Urinary bladder (tissue), 4 donors: ENCODE data around the gene KIF18B. TPM values are rescaled to one million over a fixed set of nuclear protein-coding genes. Genes with fewer than 3 reads are reported as not detected.
A peak's percentile ranks its signal among the peaks of the same experiment; 100 is the strongest.

Experiments used
- DNase-seq: peaks from one replicate; pipeline ENCODE4 v3.0.0-alpha.2; 2015; ENCODE audit errors: extremely low spot score
- H3K27ac ChIP-seq: one replicate; pipeline ENCODE4 v1.5.1; 2013; ENCODE audit warnings: low read depth, mild to moderate bottlenecking, moderate library complexity
- H3K36me3 ChIP-seq: one replicate; pipeline ENCODE4 v1.6.1; 2013; ENCODE audit warnings: mild to moderate bottlenecking, moderate library complexity; ENCODE audit not compliant: insufficient read depth
- H3K4me1 ChIP-seq: one replicate; pipeline ENCODE4 v1.6.1; 2013; ENCODE audit warnings: mild to moderate bottlenecking, moderate library complexity; ENCODE audit not compliant: insufficient read depth
- H3K4me3 ChIP-seq: one replicate; pipeline ENCODE4 v1.5.1; 2013; ENCODE audit warnings: low read depth, low read length
- WGBS: extraction: QIAGEN DNeasy Blood & Tissue Kit; methylation state at CpG from one replicate; pipeline ENCODE4 v1.1.7; 2013; 5-methylcytosine and 5-hydroxymethylcytosine counted together
- polyA plus RNA-seq: library from polyadenylated mRNA; stranded (reverse); fragments of 200-250 nt; gene quantifications from one replicate; pipeline ENCODE4 v1.2.3, GENCODE V29; 2013
- total RNA-seq: library from RNA; depleted of rRNA; stranded (reverse); fragments of >200 nt; gene quantifications from one replicate; pipeline ENCODE4 v1.2.3, GENCODE V29; 2014
- donor health status: healthy with polysubstance abuse.
- donor health status: healthy.

The KIF18B gene
- total and polyA plus RNA-seq, 2 donors, result 0.20 to 2.5 TPM

DNA sequence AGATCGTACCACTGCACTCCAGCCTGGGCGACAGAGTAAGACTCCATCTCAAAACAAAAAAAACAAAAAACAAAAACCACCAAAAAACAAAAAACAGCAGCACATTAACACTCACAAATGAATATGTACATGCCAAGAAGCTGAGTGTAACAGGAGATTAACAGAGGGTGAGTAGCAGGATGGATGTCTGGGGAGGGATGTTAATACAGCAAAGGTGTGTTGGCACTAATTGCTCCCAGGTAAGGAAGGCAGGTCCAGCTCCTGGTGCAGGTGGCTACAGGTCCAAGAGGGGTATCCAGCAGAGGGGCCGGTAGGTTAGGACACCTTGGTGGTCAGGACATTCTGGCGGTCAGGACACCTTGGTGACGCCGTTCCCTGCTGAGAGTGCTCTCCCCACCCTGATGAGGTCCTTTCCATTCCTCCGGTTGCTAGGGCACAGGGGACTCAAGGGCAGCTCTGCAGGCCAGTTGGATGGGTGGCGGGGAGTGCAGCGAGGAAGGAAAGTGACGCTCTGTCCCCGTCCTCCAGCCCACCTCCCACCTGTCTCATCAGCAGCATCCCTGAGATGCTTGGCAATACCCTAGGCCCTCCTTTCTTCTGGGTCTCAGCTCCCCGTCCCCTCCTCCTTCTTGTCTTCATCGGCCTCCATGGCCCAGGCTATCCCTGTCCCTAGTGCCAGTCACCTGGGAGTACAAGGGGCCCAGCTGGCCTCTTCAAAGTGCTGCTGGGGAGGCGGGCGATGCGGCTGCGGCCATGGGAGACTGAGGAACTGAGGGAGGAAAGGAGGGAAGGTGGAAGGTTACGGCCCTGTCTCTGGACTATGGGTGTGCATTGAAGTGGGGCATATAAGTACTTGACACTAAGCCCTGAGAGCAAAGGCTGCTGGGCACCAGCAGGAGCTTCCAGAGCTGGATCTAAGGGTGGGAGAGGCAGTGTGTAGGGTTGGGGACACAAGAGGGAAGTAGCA is 21.6 kb downstream of the KIF18B start:
- no peaks in the 10 kb centered on the region for H3K36me3 ChIP-seq
- H3K27ac ChIP-seq, result no peak overlapping the region
- no peak for DNase-seq
- 97% methylated on average over 18 of the region's 18 CpGs for WGBS
- H3K4me3 ChIP-seq, result no peak overlapping the region
- H3K4me1 ChIP-seq, result no peaks in the 10 kb centered on the region

DNA sequence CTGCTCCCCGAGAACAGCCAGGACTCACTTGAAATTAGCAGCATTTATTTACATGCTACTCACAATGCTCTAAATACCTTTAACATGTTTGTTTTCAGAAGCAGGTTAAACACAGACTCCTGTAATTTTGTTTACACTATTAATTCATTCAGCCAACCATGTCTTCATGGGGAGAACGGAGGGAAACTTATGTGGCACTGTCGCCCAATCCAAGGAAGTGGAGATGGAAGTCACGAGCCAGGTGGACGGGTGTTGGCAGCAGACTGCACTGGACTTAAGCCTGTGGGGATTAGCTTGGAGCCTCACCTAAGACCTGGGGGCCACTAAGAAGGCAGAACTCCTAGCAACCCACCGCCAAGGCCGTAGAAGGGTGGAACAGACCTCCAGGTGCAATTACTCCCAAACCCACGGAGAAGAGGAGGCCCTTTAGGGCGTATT is 23.4 kb downstream of the KIF18B start:
- no peak for DNase-seq
- no peaks in the 10 kb centered on the region for H3K4me1 ChIP-seq
- no peaks in the 10 kb centered on the region for H3K36me3 ChIP-seq
- H3K27ac ChIP-seq, result no peak overlapping the region
- H3K4me3 ChIP-seq, result no peak overlapping the region
- 76% methylated on average over 9 of the region's 9 CpGs for WGBS

DNA sequence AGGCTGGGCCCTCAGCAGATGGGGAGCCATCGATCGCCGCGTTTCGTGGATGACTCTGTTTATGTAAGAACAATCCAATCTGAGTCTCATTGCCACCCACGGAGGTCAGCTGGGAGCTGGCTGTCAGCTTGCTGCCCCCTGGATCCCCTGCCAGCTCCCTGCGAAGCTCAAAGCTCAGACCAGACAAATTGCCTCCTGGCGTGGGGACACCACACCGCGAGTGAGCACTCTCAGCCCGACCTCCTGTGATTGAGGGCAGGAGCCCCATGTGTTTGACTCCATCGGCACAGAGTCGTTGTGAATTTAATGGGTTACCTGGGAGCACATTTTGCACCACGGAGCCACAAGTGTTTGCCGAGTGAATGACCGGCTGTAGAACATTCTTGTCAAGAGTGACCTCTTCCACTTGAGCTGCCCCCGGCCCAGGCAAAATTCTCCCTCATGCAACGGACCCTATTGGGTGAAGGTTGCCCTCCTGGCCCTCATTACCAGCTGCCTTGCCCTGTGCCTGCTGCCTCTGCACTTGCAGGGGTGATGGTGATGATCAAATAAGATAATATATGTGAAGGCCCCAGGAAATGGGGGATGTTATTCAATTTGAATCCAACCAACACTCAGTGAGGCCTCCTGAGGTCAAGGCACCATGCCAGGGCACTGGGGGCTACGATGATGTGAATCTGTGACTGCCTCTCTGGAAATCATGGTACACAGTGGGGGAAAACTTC is 24.7 kb downstream of the KIF18B start:
- WGBS, result 81% methylated on average over 19 of the region's 19 CpGs
- DNase-seq, result no peak
- H3K4me3 ChIP-seq, result no peak overlapping the region
- no peaks in the 10 kb centered on the region for H3K36me3 ChIP-seq
- no peaks in the 10 kb centered on the region for H3K4me1 ChIP-seq
- no peak overlapping the region for H3K27ac ChIP-seq

DNA sequence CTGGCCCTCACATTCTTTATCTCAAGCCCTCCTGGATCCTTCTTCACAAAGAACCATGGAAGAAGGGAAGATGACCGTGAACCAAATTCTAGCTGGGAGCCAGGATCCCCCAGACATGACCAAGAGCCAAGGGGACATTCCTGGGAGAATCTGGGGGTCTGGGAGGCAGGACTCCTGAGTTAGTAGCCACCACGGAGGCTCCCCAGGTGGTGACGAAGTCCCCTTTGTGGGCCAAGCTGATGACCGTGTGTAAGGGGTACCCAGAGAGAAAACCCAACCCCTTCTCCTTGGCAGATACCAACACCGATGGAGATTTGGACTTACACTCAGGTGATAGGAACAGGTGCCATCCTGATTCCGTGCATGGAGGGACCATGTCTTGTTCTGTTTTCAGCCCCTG is 25.4 kb downstream of the KIF18B start:
- Histone ChIP-seq H3K36me3 (no peaks in the 10 kb centered on the region), H3K4me3 (no peak overlapping the region), H3K4me1 (no peaks in the 10 kb centered on the region), H3K27ac (no peak overlapping the region)
- 91% methylated on average over 6 of the region's 6 CpGs for WGBS
- no peak for DNase-seq

DNA sequence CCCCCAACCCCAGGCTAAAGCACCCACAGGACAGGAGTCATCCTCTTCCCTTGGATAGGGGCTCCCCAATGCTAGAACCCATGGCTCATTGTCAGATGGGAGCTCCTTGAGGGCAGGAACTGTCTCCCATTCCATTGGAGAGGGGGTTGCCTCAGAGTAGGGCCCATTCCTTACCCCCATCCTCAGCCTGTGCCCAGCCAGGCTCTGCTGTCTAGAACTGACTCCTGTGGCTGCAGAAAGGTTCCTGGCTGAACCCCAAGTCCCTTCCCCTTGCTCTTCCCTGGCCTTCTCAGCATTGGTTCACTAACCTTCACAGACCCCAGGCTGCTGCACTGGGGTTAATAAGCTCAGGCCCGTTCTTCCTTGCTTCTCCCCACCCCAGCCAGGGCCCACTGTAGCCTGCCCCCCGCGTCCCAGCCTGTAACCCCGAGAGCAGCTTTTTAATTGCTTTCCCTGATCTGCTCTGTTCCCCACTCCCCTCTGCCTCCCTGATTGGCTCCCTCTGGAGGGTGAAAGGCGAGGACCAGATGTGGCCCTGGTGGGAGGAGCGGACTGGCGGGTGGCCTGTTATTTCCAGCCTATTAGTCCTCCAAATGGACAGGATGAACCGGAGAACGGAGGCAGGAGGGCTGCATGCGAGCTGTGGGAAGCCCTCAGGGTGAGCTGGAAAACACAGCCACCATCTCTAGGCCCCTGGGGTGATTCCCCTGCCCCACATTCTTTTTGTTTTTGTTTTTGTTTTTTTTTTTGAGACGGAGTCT is 26.3 kb downstream of the KIF18B start:
- Histone ChIP-seq H3K27ac (no peak overlapping the region), H3K4me3 (no peak overlapping the region), H3K36me3 (no peaks in the 10 kb centered on the region), H3K4me1 (no peaks in the 10 kb centered on the region)
- 69% methylated on average over 11 of the region's 11 CpGs for WGBS
- no peak for DNase-seq

DNA sequence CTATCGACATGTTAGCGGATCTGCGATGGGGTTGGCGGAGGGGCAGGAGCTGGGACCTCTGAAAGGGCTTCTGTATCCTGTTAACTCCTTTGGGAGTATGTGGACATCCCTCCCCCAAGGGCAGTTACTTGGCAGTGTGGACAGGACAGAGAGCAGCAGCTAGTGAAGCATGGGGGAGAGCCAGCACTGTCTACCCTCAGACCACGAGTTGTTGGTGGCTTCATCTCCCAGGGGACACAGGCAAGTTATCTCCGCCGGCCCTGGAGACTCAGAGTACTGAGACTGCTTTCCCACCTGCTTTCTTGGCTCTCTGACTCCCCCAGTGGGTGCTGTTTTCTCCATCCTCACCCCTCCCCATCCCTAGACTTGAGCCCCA is 27.0 kb downstream of the KIF18B start:
- Histone ChIP-seq H3K4me3 (no peak overlapping the region), H3K36me3 (no peaks in the 10 kb centered on the region), H3K4me1 (no peaks in the 10 kb centered on the region), H3K27ac (no peak overlapping the region)
- DNase-seq, result no peak
- 79% methylated on average over 7 of the region's 7 CpGs for WGBS

DNA sequence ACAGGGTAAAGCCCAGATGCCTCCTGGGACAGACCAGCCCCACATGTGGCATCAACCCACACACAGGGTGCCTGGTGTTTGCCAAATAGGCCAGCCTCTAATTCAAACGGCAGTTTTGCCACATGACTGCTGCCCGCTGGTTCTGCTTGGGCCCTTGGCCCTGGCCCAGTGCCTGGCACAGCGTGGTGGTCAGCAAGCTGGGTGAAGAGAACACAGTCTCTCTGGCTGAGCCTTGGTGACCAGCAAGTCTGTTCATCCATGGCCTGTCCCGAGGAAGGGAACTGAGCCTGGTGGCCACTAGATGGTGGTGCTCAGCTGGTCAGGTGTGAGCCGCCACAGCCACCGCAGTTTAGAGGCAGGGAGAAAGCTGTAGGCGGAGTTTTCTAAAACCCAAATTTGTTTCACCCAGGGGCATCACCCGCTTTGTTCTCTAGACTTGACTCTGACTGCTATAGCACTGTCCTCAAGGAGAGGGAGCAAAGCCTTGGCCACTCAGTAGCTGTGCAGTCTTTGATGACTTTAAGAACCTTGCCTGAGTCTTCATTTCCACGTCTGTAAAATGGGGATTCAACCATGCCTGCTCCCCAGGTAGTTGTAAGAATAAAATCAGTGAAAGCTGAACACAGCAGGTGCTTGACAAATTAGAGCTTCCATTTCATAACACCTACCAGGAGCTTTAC is 27.5 kb downstream of the KIF18B start:
- Histone ChIP-seq H3K36me3 (no peaks in the 10 kb centered on the region), H3K4me3 (no peak overlapping the region), H3K27ac (no peak overlapping the region), H3K4me1 (no peaks in the 10 kb centered on the region)
- WGBS, result 17% methylated on average over 9 of the region's 9 CpGs
- DNase-seq, result peak; percentile 33

DNA sequence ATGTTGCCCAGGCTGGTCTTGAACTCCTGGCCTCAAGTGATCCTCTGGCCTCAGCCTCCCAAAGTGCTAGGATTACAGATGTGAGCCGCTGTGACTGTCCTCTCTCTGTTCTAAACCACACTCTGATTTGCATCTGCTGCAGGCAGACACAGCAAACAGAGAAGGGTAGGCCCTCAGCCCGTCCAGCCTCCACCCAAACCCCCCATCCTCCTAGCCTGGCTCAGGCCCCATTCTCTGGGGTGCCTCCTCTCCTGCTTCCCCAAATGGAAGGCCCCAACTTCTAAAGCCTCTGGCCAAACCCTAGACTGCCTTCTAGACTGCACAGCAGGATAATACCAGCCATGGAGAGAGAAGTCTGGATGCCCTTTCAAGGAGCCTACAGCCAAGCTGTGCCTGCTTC is 28.2 kb downstream of the KIF18B start:
- Histone ChIP-seq H3K4me3 (no peak overlapping the region), H3K27ac (no peak overlapping the region), H3K36me3 (no peaks in the 10 kb centered on the region), H3K4me1 (no peaks in the 10 kb centered on the region)
- 45% methylated on average over 2 of the region's 2 CpGs for WGBS
- no peak for DNase-seq

DNA sequence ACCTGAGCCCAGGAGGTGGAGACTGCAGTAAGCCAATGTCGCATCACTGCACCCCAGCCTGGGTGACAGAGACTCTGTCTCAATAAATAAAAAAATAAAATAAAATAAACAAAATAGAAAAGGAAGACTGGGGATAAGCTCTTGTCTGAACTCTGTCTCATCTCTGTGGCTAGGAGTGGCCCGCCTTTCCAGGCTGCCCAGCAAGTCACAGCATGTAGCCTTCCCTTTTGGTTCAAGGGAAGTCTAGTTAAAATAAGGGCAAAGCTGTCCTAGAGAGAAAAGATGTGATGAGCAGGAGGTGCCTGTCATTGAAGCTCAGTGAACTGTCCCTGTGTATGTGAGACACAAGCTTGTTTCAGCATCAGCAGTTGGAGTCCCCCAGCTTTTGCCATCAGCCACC is 29.6 kb downstream of the KIF18B start:
- DNase-seq, result no peak
- no peaks in the 10 kb centered on the region for H3K36me3 ChIP-seq

DNA sequence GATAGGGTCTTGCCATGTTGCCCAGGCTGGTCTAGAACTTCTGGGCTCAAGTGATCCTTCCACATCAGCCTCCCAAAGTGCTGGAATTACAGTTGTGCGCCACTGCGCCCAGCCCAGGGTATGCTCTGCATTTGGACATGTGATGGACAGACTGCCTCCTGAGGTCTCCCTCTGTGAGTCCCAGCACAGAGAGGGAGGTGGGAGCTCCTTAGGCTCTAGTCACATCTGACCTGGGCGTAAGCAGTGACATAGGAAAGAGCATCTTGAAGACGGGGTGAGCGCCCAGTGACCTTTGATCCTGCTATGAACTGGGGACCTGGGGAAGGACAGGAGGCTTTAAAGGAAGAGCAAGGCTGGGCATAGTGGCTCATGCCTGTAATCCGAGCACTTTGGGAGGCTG is 30.1 kb downstream of the KIF18B start:
- WGBS, result 95% methylated on average over 6 of the region's 6 CpGs
- no peaks in the 10 kb centered on the region for H3K4me1 ChIP-seq
- H3K36me3 ChIP-seq, result no peaks in the 10 kb centered on the region
- DNase-seq, result no peak
- no peak overlapping the region for H3K4me3 ChIP-seq
- H3K27ac ChIP-seq, result no peak overlapping the region

More for the DNA sequence above, 29.6 kb downstream of the KIF18B start:
- H3K4me3 ChIP-seq, result no peak overlapping the region
- no peaks in the 10 kb centered on the region for H3K4me1 ChIP-seq
- WGBS, result 91% methylated on average over 2 of the region's 2 CpGs
- no peak overlapping the region for H3K27ac ChIP-seq

DNA sequence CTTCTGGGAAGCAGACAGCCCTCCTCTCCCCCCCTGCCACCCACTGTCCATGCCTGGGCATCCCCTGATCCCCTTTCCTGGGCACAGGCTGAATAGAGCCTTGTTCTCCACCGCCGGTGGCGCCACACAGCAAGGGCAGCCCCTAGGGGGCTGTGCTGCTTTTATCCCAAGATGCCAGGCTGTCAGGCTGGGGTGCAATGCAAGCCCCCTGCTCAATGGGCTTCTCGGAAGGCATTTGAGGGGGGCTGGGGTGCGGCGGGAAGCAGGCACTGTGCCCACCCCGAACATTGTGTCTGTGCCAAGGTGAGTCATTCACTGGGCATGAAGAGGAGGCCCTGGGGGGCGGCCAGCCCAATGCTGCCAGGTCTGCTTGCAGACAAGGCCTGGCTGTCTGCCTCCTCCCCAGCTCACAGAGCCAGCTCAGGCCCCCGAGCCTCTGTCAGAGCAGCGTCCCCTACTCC is 30.8 kb downstream of the KIF18B start:
- 49% methylated on average over 10 of the region's 10 CpGs for WGBS
- DNase-seq, result no peak

DNA sequence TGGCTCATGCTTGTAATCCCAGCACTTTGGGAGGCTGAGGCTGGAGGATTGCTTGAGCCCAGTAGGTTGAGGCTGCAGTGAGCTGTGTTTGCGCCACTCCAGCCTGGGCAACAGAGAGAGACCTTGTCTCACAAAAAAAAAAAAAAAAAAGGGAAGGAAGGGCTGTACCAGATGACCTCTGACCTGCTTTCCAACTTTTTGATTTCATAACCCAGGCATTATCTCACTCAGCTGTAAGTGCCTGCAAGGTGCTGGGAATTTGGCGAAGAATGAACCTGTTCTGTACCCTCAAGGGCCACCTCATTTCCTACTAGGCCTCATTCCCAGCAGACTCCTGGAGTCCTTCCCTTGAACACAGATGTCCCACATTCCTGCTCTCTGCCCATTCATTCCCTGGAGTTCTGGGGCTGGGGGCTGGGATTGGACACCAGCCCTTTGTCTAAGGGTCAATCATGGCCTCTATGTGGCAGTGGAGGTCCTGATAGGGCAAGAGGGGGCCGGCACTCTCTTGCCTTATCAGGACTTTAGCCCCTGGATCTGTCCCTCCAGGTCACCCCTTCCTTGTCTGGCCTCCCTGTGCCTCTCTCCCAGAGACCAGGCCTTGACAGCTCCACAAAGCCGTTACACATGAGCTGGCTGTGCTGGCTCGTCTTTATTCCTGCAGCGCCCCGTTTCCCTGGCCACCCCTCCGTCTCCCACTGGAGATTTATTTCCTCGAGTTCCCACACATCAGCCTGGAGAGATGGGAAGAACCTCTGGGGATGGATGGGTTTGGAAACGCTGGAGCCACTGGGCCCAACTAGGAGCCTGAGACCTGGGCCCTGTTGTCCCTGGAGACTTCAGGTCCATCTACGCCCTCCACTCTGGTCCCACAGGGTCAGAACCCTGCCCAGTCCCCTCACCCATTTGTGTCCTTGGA is 31.5 kb downstream of the KIF18B start:
- 75% methylated on average over 11 of the region's 11 CpGs for WGBS
- DNase-seq, result no peak
- no peak overlapping the region for H3K4me3 ChIP-seq
- no peaks in the 10 kb centered on the region for H3K4me1 ChIP-seq
- H3K27ac ChIP-seq, result no peak overlapping the region
- no peaks in the 10 kb centered on the region for H3K36me3 ChIP-seq

More for the DNA sequence above, 30.8 kb downstream of the KIF18B start:
- H3K4me3 ChIP-seq, result no peak overlapping the region
- H3K4me1 ChIP-seq, result no peaks in the 10 kb centered on the region
- H3K27ac ChIP-seq, result no peak overlapping the region
- H3K36me3 ChIP-seq, result no peaks in the 10 kb centered on the region
